T-helper 2 cell treated with Interferon-gamma antibody and Interleukin-4, amounts not matched to agents 5 μg/mL and 100 μg/mL, for 36 hours (primary cell): ENCODE results near the gene SRRM4.

ENCODE experiments used
- DNase-seq: peaks from one replicate; pipeline ENCODE4 v3.0.0; 2021; ENCODE audit warnings: low spot score
- H3K27ac Mint-ChIP-seq: one replicate; pipeline ENCODE4 v1.8.0; 2021; ENCODE audit warnings: mild to moderate bottlenecking, mixed read lengths
- H3K27me3 Mint-ChIP-seq: one replicate; pipeline ENCODE4 v1.8.0; 2021; ENCODE audit warnings: low read depth, mixed read lengths
- H3K36me3 Mint-ChIP-seq: one replicate; pipeline ENCODE4 v1.8.0; 2021; ENCODE audit warnings: low read depth, mixed read lengths
- H3K4me1 Mint-ChIP-seq: one replicate; pipeline ENCODE4 v1.8.0; 2021; ENCODE audit warnings: low read depth, mixed read lengths
- H3K4me3 Mint-ChIP-seq: one replicate; pipeline ENCODE4 v1.8.0; 2022; ENCODE audit warnings: mild to moderate bottlenecking, moderate library complexity, mixed read lengths
- H3K9me3 Mint-ChIP-seq: one replicate; pipeline ENCODE4 v1.8.0; 2021; ENCODE audit warnings: mixed read lengths

SRRM4 gene, protein sequence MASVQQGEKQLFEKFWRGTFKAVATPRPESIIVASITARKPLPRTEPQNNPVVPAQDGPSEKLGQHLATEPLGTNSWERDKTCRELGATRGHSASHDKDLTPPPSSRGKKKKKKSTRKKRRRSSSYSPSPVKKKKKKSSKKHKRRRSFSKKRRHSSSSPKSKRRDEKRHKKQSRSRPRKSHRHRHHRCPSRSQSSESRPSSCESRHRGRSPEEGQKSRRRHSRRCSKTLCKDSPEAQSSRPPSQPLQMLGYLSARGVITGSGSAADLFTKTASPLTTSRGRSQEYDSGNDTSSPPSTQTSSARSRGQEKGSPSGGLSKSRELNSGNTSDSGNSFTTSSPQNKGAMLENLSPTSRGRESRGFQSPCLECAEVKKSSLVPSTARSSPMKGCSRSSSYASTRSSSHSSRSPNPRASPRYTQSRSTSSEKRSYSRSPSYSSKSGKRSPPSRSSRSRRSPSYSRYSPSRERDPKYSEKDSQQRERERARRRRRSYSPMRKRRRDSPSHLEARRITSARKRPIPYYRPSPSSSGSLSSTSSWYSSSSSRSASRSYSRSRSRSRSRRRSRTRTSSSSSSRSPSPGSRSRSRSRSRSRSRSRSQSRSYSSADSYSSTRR

DNA sequence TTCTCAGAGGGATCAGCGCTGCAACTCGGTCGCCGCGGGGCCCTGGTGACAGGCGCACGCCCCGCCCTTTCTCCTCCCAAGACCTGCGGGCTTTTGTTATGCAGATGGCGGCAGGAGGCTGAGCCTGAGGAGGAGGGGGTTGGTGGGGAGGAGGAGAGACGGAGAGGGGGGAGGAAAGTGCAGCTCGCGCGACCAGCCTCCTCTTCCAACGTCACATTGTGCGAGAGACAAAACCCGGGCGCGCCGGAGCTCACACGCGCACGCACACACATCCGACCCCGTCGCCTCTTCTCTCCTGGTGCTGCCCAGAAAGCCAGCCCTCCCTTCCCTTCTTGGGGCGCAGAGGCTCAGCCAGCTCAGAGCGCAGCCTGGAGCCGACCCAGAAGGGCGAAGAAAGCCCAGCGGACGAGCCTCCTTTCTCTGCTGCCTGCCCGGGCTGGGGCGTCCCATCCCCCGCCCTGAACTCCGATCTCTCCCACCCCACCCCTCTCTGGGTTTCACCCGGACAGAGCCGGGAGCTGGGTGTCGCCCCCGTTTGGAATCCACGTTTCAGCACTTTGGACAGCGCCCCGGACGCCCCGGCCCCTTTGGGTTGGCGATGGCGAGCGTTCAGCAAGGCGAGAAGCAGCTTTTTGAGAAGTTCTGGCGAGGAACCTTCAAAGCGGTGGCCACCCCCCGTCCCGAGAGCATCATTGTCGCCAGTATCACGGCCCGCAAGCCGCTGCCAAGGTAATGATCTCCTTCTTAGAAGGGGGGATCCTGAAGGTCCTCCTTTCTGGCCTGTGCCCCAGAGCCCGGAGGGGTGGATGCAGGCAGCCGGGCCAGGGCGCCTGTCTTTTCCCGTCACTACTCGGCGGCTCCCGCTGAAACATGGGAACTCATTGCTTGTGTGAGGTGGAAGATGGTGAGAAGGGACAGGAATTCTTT is at the start of gene SRRM4:
TSS of gene SRRM4 (plus strand) at position 257 of the 927 bp plus-strand sequence. CDS start at position 599, 342 bp downstream.
- Mint-ChIP-seq H3K4me3 (no peak within 1 kb of the TSS), H3K9me3 (no peaks in the 10 kb centered on the region), H3K27me3 (peaks cover 27% of the 10 kb centered on the region), H3K27ac (no peak within 1 kb of the TSS), H3K36me3 (no peaks in the 10 kb centered on the region), H3K4me1 (no peaks in the 10 kb centered on the region)
- DNase-seq = no peak

DNA sequence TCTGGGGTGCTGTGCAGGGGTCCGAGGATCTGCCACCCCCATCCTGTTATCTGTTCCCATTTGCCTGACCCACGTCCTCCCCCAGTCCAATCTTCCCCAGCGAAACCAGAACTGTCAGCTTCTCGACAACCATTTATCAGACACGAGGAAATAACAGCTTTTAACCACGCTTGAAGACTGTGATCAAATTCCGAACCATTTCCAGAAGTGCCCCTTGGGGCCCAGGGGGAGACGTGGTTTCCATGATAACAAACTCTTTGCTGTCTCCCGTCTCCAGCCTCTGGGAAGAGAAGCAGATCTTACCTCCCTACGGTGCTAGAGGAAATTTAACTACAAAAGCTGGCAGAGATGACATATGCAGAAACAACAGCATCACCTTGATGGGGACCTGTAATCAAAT is 35.1 kb upstream of the SRRM4 start:
- H3K4me3 Mint-ChIP-seq = no peak overlapping the region
- H3K27me3 Mint-ChIP-seq = no peaks in the 10 kb centered on the region
- no peak overlapping the region for H3K27ac Mint-ChIP-seq
- no peaks in the 10 kb centered on the region for H3K36me3 Mint-ChIP-seq
- no peaks in the 10 kb centered on the region for H3K4me1 Mint-ChIP-seq
- no peaks in the 10 kb centered on the region for H3K9me3 Mint-ChIP-seq
- no peak for DNase-seq

DNA sequence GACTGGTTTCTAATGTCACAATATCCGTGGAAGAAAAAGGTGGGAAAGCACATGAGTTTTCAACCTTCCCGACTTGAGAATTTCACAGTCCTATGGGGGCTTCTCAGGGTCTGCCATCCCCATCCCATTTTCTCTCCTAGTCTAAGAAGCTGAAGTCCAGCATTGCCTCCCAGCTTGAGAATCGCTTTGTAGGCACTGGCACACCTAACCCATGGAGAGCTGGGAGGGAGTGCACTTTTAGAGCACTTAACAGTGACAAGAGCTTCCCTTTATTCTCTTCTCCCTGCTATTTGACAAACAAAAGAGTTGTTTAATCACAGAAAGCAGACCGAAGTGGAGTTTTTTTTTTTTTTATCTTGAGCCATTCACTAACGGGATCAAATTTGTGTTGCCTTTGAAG is 22.8 kb upstream of the SRRM4 start:
- H3K4me3 Mint-ChIP-seq = no peak overlapping the region
- H3K27ac Mint-ChIP-seq = no peak overlapping the region
- no peaks in the 10 kb centered on the region for H3K36me3 Mint-ChIP-seq

DNA sequence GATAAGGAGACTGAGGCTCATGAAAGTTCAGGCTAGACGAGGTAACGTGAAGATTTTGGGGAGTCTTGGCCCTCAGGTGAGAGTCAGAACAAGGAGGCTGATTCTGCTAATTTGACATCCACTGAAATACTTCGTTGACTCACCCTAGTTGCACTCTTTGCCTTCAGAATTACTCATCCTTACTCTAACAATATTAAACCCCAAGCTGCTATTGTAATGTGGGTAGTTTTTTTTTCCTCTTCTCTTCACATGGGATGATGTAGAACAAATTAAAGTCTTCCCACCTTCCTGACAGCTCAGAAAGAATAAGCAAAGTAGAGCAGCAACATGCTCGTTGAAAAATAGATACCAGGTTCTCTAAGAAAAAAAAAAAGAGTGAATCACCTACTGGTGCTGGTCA is 22.0 kb upstream of the SRRM4 start:
- no peak for DNase-seq
- Mint-ChIP-seq H3K27me3 (no peaks in the 10 kb centered on the region), H3K4me1 (no peaks in the 10 kb centered on the region), H3K4me3 (no peak overlapping the region), H3K27ac (no peak overlapping the region), H3K9me3 (no peaks in the 10 kb centered on the region), H3K36me3 (no peaks in the 10 kb centered on the region)

More for the DNA sequence above, 22.8 kb upstream of the SRRM4 start:
- no peak for DNase-seq
- Mint-ChIP-seq H3K27me3 (no peaks in the 10 kb centered on the region), H3K9me3 (no peaks in the 10 kb centered on the region), H3K4me1 (no peaks in the 10 kb centered on the region)

DNA sequence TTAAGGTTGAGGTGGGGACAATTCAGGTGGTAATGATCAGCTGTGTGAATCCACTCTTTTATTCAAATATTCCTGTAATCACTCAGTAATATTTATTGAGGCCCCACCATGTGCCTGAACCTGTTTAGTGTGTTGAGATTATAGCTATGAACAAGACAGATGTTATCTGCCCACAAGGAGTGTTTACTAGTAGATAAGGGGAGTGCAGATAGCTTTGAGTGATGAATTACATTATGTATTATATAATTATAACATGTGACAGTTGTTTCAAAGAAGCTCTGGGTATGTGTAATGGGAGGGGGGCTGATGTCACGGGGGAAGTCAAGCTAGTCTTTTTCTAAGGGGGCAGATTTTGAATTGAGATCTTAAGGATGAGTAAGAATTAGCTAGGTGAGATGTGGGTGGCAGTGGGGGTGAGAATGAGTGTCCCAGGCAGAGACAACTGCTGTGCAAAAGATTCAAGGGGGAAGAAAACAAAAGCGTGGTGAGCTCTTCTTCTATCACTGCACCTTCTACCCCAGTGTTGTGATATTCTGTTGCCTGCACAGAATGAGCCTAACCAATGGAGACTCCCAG is 21.3 kb upstream of the SRRM4 start:
- Mint-ChIP-seq H3K36me3 (no peaks in the 10 kb centered on the region), H3K4me3 (no peak overlapping the region), H3K4me1 (no peaks in the 10 kb centered on the region), H3K9me3 (no peaks in the 10 kb centered on the region), H3K27ac (no peak overlapping the region), H3K27me3 (no peaks in the 10 kb centered on the region)
- DNase-seq = no peak

DNA sequence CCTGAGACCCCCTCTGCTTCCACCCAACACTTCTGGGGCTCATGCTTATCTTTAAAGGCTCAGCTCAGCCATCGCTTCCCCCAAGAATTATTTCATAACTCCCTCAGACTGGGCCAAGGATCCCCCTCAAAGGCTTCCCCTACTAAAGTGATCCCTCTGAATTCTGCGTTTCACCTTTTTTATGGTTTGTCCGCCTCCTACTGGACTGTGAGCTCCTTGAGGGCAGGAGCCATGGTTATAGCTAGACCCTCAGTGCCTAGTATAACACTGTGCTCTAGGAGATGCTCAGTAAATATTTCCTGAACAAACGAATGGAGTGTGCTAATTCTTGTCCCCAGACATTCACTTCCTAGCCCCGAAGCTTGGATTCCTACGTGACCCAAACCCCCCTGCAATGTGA is 20.5 kb upstream of the SRRM4 start:
- H3K4me1 Mint-ChIP-seq = no peaks in the 10 kb centered on the region
- no peaks in the 10 kb centered on the region for H3K27me3 Mint-ChIP-seq
- H3K36me3 Mint-ChIP-seq = no peaks in the 10 kb centered on the region
- no peak overlapping the region for H3K27ac Mint-ChIP-seq
- no peak overlapping the region for H3K4me3 Mint-ChIP-seq
- H3K9me3 Mint-ChIP-seq = no peaks in the 10 kb centered on the region
- no peak for DNase-seq

DNA sequence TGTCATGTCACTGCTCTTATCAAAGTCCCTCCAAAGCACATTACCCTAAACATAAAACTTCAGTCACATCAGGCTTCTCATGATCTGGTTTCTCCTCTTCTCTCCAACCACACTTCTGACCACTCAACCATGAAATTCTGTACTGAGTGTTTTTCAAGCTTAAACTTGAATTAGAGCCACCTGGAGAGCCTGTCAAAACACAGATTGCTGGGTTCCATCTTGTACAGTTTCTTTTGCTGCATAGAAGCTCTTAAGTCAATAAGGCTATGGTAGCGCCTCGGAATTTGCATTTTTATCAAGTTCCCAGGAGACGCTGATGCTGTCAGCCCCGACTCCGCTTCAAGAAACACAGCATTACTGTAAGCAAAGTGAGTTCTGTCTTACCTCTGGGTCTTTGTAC is 16.4 kb upstream of the SRRM4 start:
- Mint-ChIP-seq H3K27ac (no peak overlapping the region), H3K36me3 (no peaks in the 10 kb centered on the region), H3K27me3 (no peaks in the 10 kb centered on the region), H3K9me3 (no peaks in the 10 kb centered on the region), H3K4me1 (no peaks in the 10 kb centered on the region), H3K4me3 (no peak overlapping the region)
- no peak for DNase-seq

DNA sequence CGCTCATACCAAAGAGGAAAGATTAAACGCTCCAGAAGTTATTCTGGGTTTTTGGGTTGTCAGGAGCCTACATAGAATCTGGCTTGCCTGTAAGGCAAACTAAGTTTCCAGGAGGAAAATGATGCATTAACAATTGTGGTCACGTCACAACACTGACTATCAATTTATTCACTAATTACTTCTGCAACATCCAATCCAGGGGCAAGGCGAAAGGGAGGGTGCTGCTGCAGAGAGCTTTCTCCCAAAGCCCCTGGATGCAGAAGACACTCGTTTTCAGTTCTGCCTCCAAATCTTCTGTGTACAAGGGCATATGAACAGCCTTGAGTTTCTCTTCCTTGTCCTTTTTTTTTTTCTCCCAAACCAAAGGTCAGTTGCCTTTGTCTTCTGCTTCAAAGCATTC is 10.5 kb upstream of the SRRM4 start:
- Mint-ChIP-seq H3K27me3 (no peaks in the 10 kb centered on the region), H3K9me3 (no peaks in the 10 kb centered on the region), H3K27ac (no peak overlapping the region), H3K4me1 (no peaks in the 10 kb centered on the region), H3K4me3 (no peak overlapping the region), H3K36me3 (no peaks in the 10 kb centered on the region)
- no peak for DNase-seq

DNA sequence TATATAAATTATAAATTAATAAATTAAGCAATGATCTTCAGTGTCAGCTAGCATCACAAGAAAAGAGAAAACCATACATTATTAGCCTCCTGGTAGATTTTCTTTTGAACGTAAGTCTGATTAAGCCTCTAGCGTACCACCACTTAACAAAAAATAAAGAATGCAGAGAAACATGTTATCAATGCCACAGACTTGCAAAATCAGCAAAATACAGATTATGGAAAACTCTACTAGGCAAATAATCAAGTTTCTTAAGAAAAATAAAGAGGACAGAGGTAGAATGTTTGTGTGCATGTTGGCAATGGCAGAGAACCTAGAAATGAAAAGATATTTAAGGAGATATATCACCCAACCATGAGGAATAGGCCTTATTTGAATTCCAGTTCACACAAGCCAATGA is 8.4 kb upstream of the SRRM4 start:
- no peaks in the 10 kb centered on the region for H3K36me3 Mint-ChIP-seq
- no peaks in the 10 kb centered on the region for H3K9me3 Mint-ChIP-seq
- no peaks in the 10 kb centered on the region for H3K27me3 Mint-ChIP-seq
- no peak for DNase-seq
- H3K4me1 Mint-ChIP-seq = no peaks in the 10 kb centered on the region
- no peak overlapping the region for H3K27ac Mint-ChIP-seq
- no peak overlapping the region for H3K4me3 Mint-ChIP-seq

DNA sequence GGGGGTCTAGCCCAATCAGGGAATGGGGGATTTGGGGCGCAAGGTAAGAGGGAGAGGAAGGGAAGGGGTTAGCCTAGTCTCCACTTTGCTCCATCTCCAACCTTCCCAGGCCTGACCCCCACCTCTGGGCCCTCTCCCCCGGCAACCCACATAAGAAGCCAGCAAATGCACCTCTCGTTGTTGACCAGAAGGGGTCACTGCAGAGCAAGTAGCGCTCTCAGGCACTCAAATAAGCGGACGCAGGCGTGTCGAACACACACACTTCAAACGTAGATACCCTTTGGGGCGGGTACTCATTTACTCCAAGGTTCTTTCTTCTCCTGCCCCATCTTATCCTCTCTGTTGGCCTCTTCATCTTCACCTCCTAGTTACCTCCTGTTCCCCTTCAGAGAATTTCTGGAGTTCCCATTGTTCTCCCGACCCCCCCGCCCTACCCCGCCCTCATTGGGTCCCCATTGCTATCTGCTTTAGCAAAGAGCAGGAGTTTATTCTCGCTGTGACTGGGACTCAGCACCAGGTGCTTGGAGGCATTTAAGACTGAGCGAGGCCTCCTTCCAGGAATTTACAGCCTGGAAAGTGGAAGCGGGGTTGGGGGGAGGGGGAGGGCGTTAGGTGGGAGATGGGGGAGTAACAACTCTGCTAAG is 1.5 kb upstream of the SRRM4 start:
- H3K4me3 Mint-ChIP-seq = no peak overlapping the region
- no peak for DNase-seq
- H3K27ac Mint-ChIP-seq = no peak overlapping the region
- H3K4me1 Mint-ChIP-seq = no peaks in the 10 kb centered on the region
- H3K36me3 Mint-ChIP-seq = no peaks in the 10 kb centered on the region
- H3K27me3 Mint-ChIP-seq = peaks cover 27% of the 10 kb centered on the region
- no peaks in the 10 kb centered on the region for H3K9me3 Mint-ChIP-seq

DNA sequence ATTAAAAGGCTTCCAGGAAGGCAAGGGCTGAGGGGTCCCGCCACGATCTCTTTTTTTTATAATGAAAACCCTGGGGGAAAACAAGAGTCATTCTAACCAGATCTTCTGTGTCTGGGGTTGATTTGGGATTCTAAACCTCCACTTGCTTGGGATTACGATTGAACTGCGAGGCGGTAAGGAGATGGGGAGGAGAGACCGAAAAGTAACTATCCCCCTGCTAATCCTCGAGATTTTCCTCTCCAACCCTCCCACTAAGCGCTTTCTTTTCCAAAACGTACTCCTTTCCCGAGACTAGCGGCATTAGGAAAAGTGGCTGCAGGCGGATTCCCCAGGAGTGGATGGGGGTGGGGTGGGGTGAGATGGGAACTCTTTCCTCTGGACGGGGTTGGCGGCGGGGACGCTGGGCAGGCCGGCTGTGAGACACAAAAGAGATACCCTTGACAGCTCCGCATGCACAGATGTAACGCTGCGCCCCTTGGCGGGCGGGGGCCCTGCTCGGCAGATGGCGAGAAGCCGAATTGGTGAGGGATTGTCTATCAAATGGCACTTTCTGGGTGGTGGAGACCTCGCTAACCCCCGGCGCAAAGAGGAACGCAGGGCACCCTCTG is 830 bp upstream of the SRRM4 start:
- Mint-ChIP-seq H3K4me3 (no peak overlapping the region), H3K9me3 (no peaks in the 10 kb centered on the region), H3K27me3 (peaks cover 27% of the 10 kb centered on the region), H3K4me1 (no peaks in the 10 kb centered on the region), H3K27ac (no peak overlapping the region), H3K36me3 (no peaks in the 10 kb centered on the region)
- DNase-seq = no peak

DNA sequence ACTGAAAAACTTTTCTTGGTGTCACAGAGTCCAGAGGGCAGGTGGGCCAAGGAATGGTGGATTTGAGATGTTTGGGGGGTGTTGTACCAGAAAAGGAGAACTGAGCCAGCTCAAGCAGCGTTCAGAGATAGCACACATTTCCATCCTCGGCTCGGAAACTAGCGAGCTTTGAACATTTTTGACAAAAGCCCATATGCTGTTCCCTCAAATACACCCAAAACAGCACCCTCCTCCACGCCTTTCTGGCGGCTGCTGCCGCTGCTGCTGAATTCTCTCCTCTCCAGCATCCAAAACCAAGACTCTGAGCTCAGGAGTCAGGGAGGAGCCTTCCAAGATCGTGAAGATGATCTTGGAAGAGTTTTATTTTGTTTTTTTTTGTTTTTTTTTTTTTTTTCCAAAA is 961 bp downstream of the SRRM4 start:
- H3K4me1 Mint-ChIP-seq = no peaks in the 10 kb centered on the region
- H3K27me3 Mint-ChIP-seq = peaks cover 27% of the 10 kb centered on the region
- no peaks in the 10 kb centered on the region for H3K9me3 Mint-ChIP-seq
- H3K27ac Mint-ChIP-seq = no peak overlapping the region
- no peaks in the 10 kb centered on the region for H3K36me3 Mint-ChIP-seq
- DNase-seq = no peak
- H3K4me3 Mint-ChIP-seq = no peak overlapping the region
